HG02943 (cell line): Measurements from ENCODE around the gene VHLL.

ENCODE experiments used
- ATAC-seq: cut with Tn5 transposase; IDR thresholded peaks from one replicate; pipeline ENCODE4 v1.9.1; 2021; ENCODE audit warnings: mild to moderate bottlenecking, low read depth, moderate library complexity; ENCODE audit not compliant: unreplicated experiment

VHLL gene

DNA sequence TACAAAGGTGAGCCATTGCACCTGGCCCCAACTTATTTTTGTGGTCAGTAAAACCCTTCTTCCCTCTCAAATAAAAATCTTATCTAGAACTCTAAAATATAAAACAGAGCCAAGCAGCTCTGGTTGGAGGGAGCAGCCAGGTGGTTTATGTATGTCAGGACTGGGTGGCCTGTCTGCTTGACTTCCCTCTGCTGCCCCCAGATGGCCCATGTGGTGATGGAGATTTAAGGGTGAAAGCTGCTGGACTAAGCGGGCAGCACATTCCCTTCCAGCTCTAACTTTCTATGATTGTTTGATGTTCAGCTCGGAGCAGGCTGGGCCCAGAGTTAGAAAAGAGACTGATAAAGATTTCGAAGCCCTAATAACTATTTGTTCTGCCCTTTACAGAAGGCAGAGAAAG, 39.3 kb downstream of the VHLL start:
- ATAC-seq, result no peak

- ATAC-seq, result no peak
Measured at GRCh38 chr1:156258859-156259258, 40.2 kb downstream of the VHLL start.

- ATAC-seq, result no peak
Measured at GRCh38 chr1:156257711-156258110, 41.4 kb downstream of the VHLL start.

DNA sequence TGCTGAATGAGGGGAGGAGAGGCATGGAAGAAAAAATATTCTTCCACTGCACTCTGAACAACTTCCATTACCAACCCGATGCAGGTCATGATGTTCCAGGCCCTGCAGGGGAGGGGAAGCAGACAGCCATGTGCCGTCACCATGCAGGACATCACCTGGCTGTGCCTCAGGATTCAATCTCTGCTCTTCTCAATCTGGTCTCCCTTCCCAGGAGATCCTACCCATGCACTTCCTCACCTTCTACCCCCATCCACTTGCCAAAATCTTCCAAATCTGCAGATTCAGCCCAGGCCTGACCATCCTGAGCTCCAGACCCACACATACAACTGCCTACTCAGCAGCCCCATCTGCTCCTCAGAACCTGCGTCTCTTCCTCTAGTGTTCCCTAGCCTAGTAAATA, 45.5 kb downstream of the VHLL start:
- ATAC-seq, result no peak

GRCh38 chr1:156251527-156251926, 47.6 kb downstream of the VHLL start:
- no peak for ATAC-seq

DNA sequence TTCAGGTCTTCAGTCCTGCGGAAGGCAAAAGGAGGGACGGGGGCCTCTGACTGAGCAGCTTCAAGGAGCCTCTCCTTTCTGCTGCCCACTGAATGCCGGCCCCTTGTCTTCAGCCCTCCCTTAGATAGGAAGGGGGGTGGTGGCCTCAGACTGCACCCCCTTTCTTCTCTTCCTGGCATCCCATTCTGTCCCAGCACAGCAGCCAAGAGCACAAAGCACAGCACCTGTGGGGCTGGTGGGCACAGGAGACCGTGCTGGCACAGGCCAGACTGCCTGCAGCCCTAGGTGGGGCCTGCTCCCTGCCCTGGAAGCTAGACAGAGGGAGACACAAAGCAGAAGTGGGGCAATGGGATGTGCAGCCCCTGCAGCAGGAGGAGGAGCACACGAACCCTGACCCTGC, 49.5 kb downstream of the VHLL start:
- no peak for ATAC-seq
